Skeletal muscle satellite cell (primary cell): Measurements from ENCODE around the gene OR10A5. TPM values are rescaled to one million over a fixed set of nuclear protein-coding genes. Genes with fewer than 3 reads are reported as not detected.
"Not testable (repeated sequence)": the region's sequence is repeated elsewhere in the genome, so short reads cannot be mapped to it uniquely, and the experiment has no call there.

Experiments used
- H3K27me3 ChIP-seq: 2 replicates; pipeline ENCODE4 v1.7.0; 2013; ENCODE audit warnings: low read length; ENCODE audit not compliant: control insufficient read depth, insufficient read depth
- H3K36me3 ChIP-seq: 2 replicates; pipeline ENCODE4 v1.7.0; 2013; ENCODE audit warnings: mild to moderate bottlenecking, control low read depth, low read length; ENCODE audit not compliant: insufficient read depth
- H3K4me1 ChIP-seq: 2 replicates; pipeline ENCODE4 v1.7.0; 2013; ENCODE audit warnings: low read length; ENCODE audit not compliant: control insufficient read depth, insufficient read depth
- H3K4me2 ChIP-seq: 2 replicates; pipeline ENCODE4 v1.7.0; 2013; ENCODE audit warnings: mild to moderate bottlenecking, low read length
- H3K4me3 ChIP-seq: 2 replicates; pipeline ENCODE4 v1.7.0; 2013; ENCODE audit warnings: low read length
- H3K9ac ChIP-seq: 2 replicates; pipeline ENCODE4 v1.7.0; 2013; ENCODE audit warnings: mild to moderate bottlenecking, low read depth, low read length, moderate library complexity
- H3K9me3 ChIP-seq: replicated peaks from 2 replicates; pipeline ENCODE4 v1.7.0; 2013; ENCODE audit warnings: mild to moderate bottlenecking, control low read depth, low read length
- total RNA-seq: library from RNA; depleted of rRNA; stranded (reverse); fragments of >200 nt; gene quantifications from 2 replicates; pipeline ENCODE4 v1.2.3, GENCODE V29; 2012; rRNA removed

OR10A5 gene, protein sequence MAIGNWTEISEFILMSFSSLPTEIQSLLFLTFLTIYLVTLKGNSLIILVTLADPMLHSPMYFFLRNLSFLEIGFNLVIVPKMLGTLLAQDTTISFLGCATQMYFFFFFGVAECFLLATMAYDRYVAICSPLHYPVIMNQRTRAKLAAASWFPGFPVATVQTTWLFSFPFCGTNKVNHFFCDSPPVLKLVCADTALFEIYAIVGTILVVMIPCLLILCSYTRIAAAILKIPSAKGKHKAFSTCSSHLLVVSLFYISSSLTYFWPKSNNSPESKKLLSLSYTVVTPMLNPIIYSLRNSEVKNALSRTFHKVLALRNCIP
- not detected in 2 replicates for total RNA-seq

DNA sequence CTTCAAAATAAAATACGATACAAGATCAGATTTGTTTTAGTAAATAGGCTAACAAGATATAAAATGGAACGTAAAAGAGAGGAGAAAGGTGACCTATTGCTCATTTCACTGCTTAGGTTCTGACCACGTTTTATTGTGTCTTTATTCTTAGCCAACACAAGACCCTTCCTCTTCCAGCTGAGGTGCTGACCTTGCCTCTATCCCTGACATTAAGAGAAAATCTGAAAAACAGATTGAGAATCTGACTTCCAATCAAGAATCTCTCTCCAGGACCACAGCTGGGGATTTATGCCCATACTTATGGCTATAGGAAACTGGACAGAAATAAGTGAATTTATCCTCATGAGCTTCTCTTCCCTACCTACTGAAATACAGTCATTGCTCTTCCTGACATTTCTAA is at the start of gene OR10A5:
OR10A5 (plus strand) TSS at position 301 of the 400 bp plus-strand sequence; CDS start at position 301, 0 bp downstream.
- Histone ChIP-seq H3K9ac (no peak within 1 kb of the TSS), H3K4me3 (no peak within 1 kb of the TSS), H3K36me3 (no peaks in the 10 kb centered on the region), H3K4me1 (no peaks in the 10 kb centered on the region), H3K4me2 (no peak within 1 kb of the TSS), H3K9me3 (no peaks in the 10 kb centered on the region), H3K27me3 (no peaks in the 10 kb centered on the region)

DNA sequence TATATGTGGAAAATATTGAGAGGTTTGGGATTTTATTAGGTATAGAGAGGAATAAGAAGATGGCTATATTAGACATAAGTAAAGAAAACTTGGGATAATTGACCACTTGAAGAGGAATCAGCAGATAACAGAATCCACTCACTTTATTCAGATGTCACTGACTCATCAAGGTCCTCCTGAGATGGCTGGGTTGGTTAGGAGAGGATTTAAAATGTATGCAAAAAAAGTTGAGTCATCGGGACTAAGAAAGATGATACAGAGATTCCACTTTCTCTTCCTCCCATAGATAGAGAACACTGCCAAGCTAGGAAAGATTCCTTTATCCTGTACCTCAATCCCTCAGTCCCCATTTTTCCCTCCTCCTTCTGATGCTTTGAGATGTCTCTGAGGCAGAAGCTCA is 46.1 kb upstream of the OR10A5 start, which contains the start of gene OR6A2:
OR6A2 (minus strand) TSS at position 288 of the 400 bp plus-strand sequence. CDS start 3,981 bp downstream, outside the sequence.
- Histone ChIP-seq H3K27me3 (no peaks in the 10 kb centered on the region), H3K4me2 (no peak within 1 kb of the TSS), H3K9me3 (no peaks in the 10 kb centered on the region)

DNA sequence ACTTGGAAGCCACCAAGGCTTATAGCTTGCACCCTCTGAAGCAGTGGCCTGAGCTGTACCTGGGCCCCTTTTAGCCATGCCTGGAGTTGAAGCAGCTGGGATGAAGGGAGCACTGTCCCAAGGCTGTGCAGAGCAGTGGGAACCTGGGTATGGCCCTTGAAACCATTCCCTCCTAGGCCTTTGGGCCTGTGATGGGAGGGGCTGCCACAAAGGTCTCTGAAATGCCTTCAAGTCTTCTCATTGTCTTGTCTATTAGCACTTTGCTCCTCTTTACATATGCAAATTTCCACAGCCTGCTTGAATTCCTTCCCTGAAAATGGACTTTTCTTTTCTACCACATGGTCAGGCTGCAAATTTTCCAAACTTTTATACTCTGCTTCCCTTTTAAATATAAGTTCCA is 44.4 kb upstream of the OR10A5 start:
- not testable (repeated sequence) for H3K9me3 ChIP-seq, H3K9ac ChIP-seq, H3K36me3 ChIP-seq, H3K4me1 ChIP-seq, H3K4me2 ChIP-seq, H3K27me3 ChIP-seq, H3K4me3 ChIP-seq

More for the DNA sequence above, 46.1 kb upstream of the OR10A5 start, which contains the start of gene OR6A2:
- H3K4me1 ChIP-seq: no peaks in the 10 kb centered on the region
- no peak within 1 kb of the TSS for H3K4me3 ChIP-seq
- no peak within 1 kb of the TSS for H3K9ac ChIP-seq
- H3K36me3 ChIP-seq: no peaks in the 10 kb centered on the region

DNA sequence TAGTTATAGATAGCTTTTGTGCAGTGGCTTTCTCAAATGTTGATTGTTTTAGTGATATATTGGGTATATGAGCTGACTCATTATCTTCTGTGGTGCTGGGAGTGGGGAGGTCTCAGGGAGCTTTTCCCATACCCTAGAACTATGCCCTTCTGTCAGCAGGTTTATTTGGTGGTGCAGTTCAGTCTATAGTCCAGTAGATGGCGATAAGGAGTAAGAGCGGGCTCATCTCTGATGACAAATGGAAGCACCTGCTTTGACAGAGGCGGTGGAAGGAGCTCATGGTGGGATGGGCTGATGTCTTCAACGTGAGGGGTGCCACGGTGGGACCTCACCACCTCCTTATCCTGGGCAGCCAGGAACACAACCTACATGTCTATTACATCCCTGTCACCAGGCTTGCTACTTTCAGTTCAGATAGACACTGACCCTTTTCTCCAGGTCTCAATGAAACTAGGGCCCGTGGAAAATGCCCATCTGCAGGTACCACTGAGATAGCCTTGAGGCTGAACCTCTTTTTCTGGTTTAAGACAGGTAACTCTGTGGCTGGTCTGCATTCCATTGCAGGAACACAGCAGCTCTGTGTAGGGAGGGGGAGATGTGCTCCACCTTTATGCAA is 33.0 kb upstream of the OR10A5 start:
- Histone ChIP-seq H3K4me3 (no peak overlapping the region), H3K9ac (no peak overlapping the region), H3K36me3 (no peaks in the 10 kb centered on the region), H3K9me3 (no peaks in the 10 kb centered on the region), H3K4me1 (no peaks in the 10 kb centered on the region), H3K4me2 (no peak overlapping the region), H3K27me3 (peaks cover 7% of the 10 kb centered on the region)

DNA sequence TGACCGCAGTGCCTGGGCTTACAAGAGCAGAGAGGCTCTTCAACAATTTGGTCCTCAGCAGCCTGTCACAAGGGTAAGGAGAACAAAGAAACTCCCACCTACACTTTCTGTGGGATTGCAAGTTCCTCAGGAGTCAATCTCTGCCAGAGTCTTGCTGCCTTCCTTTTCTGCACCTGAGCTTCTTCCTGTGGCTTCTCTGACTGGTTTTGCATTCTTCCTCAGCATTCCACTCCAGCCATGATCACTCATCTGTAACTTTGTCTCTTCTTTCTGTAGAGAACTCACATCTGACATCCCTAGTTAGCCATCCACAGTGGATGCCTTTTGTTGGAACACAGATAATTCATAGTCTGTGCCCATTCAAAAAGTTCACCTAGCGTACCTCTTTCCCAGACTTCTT is 31.8 kb upstream of the OR10A5 start:
- H3K27me3 ChIP-seq: no peaks in the 10 kb centered on the region
- H3K9ac ChIP-seq: no peak overlapping the region
- no peaks in the 10 kb centered on the region for H3K36me3 ChIP-seq
- no peaks in the 10 kb centered on the region for H3K4me1 ChIP-seq
- H3K4me3 ChIP-seq: no peak overlapping the region
- no peaks in the 10 kb centered on the region for H3K9me3 ChIP-seq
- no peak overlapping the region for H3K4me2 ChIP-seq

DNA sequence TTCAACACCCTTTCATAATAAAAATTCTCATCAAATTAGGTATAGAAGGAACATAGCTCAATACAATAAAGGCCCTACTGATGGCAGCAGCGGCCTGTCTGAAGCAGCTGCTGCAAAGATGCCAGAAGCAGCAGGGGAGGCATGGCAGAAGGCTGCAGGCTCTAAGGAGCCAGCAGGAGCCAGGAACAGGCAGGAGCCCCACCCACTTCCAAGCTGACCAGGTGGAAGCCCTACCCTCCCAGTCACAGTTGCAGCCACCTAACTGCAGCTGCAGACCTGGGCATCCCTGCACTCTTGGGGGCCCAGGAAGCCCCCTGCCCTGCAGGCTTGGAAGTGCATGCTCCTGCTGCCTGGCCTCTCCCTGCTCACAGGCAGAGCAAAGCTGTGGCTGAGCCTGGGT is 27.8 kb upstream of the OR10A5 start:
- no peaks in the 10 kb centered on the region for H3K27me3 ChIP-seq
- H3K4me2 ChIP-seq: no peak overlapping the region
- H3K4me1 ChIP-seq: no peaks in the 10 kb centered on the region
- no peak overlapping the region for H3K4me3 ChIP-seq
- H3K9ac ChIP-seq: no peak overlapping the region
- no peaks in the 10 kb centered on the region for H3K36me3 ChIP-seq
- no peaks in the 10 kb centered on the region for H3K9me3 ChIP-seq

DNA sequence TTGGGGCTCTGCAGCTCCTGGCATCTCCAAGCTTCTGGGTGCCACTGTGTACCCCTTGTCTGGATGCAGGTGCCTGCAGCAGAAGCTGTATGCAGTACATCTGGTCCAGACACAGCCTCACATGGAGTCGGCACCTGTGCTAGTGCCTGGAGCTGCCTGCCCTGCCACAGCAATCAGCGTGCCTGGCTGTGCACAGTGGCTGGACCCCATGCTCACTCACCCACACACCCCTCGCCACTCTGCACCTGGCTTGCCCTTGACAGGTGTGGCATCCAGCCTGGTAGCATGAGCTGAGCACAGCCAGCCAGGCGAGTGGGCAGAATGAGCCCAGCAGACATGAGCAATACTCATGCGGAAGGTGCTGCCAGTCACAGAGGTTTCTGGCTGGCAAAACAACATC is 26.5 kb upstream of the OR10A5 start:
- Histone ChIP-seq H3K4me2 (no peak overlapping the region), H3K36me3 (no peaks in the 10 kb centered on the region), H3K9me3 (no peaks in the 10 kb centered on the region), H3K4me3 (no peak overlapping the region), H3K27me3 (no peaks in the 10 kb centered on the region), H3K9ac (no peak overlapping the region), H3K4me1 (no peaks in the 10 kb centered on the region)

DNA sequence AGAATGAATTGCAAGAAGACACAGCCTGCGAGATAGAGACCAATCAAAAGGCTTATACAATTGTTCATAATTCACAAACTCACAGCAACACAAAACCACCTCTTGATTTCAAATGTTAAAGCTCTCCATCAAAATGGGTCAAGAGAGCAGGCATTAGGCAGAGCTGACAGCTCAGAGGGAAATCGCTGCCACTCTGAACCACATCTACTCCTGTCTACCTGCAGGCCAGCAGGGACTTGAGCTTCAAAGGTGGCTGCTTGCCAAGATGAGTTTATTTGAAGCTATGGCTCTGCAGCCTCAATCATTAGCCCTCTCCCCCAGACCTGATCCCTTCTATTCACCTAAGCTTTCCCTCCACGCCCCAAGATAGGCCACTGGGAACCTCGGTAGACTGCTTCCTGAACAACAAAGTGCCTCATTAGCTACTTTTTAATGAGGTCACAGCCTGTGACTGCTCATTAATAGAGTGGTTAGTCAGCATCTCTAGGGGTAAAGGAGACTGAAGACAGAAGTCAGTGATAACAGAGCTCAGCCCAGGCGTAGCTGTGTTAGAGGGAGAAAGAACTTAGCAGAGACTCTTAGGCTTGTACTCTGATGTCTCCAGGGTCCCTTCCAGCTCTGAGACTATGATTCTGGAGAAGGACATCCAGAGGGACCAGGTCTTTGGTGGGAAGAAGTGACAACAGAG is 21.2 kb upstream of the OR10A5 start:
- Histone ChIP-seq H3K27me3 (no peaks in the 10 kb centered on the region), H3K4me2 (no peak overlapping the region), H3K4me3 (no peak overlapping the region), H3K9me3 (no peaks in the 10 kb centered on the region), H3K9ac (no peak overlapping the region), H3K36me3 (no peaks in the 10 kb centered on the region), H3K4me1 (no peaks in the 10 kb centered on the region)

DNA sequence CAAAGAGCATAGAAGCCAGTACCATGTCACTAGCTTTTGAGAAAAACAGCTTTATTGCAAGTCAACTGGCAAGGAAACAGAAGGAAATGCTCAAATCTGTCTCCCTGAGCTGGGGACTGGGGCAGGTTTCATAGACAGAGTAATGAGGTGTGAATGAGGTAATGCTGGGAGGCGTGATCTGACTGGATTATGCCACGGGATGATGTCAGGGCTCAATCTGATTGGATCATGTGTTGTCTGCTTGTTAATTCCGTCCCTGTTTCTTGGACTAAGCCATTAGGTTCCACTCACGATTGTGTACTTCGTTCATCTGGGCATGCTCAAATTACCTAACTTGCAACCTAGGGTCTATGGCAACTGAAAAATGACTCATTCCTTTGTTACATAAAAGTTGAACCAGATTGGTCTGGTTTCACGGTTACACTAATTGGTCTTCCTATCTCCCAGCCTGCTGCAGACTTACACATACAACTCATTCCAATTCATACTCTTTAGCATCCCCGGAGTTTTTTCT is 20.2 kb upstream of the OR10A5 start:
- no peaks in the 10 kb centered on the region for H3K4me1 ChIP-seq
- no peaks in the 10 kb centered on the region for H3K27me3 ChIP-seq
- no peak overlapping the region for H3K9ac ChIP-seq
- H3K4me2 ChIP-seq: no peak overlapping the region
- no peaks in the 10 kb centered on the region for H3K36me3 ChIP-seq
- H3K9me3 ChIP-seq: no peaks in the 10 kb centered on the region
- H3K4me3 ChIP-seq: no peak overlapping the region

DNA sequence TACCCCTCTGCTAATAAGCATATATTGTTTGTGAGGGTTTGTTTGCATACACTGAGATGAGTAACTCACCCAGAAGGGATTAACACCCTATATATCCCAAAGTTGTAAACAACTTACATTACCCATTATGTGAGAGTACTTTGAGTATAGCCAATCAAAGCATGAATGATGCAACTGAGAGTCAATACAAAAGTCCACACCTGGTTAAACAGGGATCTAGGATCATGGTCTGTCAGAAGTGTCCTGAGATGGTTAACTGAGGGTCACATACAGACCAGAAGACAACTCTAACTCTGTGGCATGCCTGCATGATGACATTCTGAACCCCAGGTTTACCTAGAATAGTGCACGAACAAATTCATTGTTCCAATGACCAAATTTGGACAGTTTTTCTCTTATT is 17.4 kb upstream of the OR10A5 start:
- Histone ChIP-seq H3K27me3 (peaks cover under 1% of the 10 kb centered on the region), H3K4me1 (no peaks in the 10 kb centered on the region), H3K4me3 (no peak overlapping the region), H3K9ac (no peak overlapping the region), H3K36me3 (no peaks in the 10 kb centered on the region), H3K4me2 (no peak overlapping the region), H3K9me3 (no peaks in the 10 kb centered on the region)

DNA sequence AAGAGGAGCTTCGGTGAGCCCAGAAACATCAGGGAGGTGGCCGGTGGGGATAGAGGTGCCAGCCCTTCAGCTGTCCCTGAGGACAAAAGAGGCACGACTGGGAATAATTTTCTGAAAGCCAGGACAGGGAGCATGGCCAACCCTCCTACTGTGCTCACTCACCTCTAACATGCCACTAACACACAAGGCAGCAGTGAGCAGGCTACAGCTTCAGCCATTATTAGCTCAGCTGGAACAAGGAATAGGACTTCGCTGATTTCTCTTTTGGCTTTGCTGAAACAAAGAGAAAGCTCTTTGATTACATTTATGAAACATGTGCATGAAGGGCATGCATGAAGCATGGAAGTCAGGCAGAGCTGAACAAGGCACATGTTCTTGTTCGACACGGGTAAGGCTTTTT is 12.1 kb upstream of the OR10A5 start:
- Histone ChIP-seq H3K9me3 (no peaks in the 10 kb centered on the region), H3K36me3 (no peaks in the 10 kb centered on the region), H3K4me3 (no peak overlapping the region), H3K4me1 (no peaks in the 10 kb centered on the region), H3K4me2 (no peak overlapping the region), H3K9ac (no peak overlapping the region), H3K27me3 (peaks cover 8% of the 10 kb centered on the region)
